Neural cell (in vitro differentiated cells): Measurements from ENCODE around the gene DYNC2H1. TPM values are rescaled to one million over a fixed set of nuclear protein-coding genes. Genes with fewer than 3 reads are reported as not detected.
A peak's percentile ranks its signal among the peaks of the same experiment; 100 is the strongest.

Experiments used
- H2AFZ ChIP-seq: fragments of 200-600, 300-800 bp; sonication (generic), shearing (Covaris generic); 2 replicates; pipeline ENCODE4 v1.6.0; 2014; ENCODE audit warnings: low read depth, mild to moderate bottlenecking, antibody characterized with exemption, low read length, moderate library complexity
- H3F3A ChIP-seq: fragments of 200-600 bp; shearing (Covaris generic); 2 replicates; pipeline ENCODE4 v1.6.1; 2016; ENCODE audit warnings: mild to moderate bottlenecking, moderate library complexity, mixed read lengths, antibody characterized with exemption, low read length; ENCODE audit not compliant: insufficient read depth, poor library complexity, severe bottlenecking
- H3K27ac ChIP-seq: fragments of 200-600, 300-800 bp; sonication (generic), shearing (Covaris generic); 2 replicates; pipeline ENCODE4 v1.5.1; 2014; ENCODE audit warnings: mild to moderate bottlenecking, low read length, moderate library complexity
- H3K27me3 ChIP-seq: fragments of 300-800, 200-600 bp; sonication (generic), shearing (Covaris generic); 2 replicates; pipeline ENCODE4 v1.6.0; 2014; ENCODE audit warnings: mild to moderate bottlenecking, low read depth, low read length, moderate library complexity; ENCODE audit not compliant: insufficient read depth
- H3K36me3 ChIP-seq: fragments of 300-800, 200-600 bp; sonication (generic), shearing (Covaris generic); 2 replicates; pipeline ENCODE4 v1.5.1; 2014; ENCODE audit warnings: mild to moderate bottlenecking, antibody characterized with exemption, low read length, moderate library complexity; ENCODE audit not compliant: insufficient read depth
- H3K4me2 ChIP-seq: fragments of 300-800, 200-600 bp; sonication (generic), shearing (Covaris generic); 2 replicates; pipeline ENCODE4 v1.6.0; 2014; ENCODE audit warnings: mild to moderate bottlenecking, low read length
- H3K4me3 ChIP-seq: fragments of 300-800, 200-600 bp; sonication (generic), shearing (Covaris generic); 2 replicates; pipeline ENCODE4 v1.5.1; 2014; ENCODE audit warnings: mild to moderate bottlenecking, low read length, moderate library complexity
- H3K79me2 ChIP-seq: fragments of 200-600 bp; shearing (Covaris generic); replicated peaks from 2 replicates; pipeline ENCODE4 v1.6.0; 2014; ENCODE audit warnings: mild to moderate bottlenecking, low read length, moderate library complexity; ENCODE audit not compliant: insufficient read depth
- H3K9ac ChIP-seq: fragments of 300-800, 200-600 bp; sonication (generic), shearing (Covaris generic); 2 replicates; pipeline ENCODE4 v1.6.1; 2016; ENCODE audit warnings: mild to moderate bottlenecking, low read length, mixed read lengths
- H3K9me2 ChIP-seq: fragments of 200-600 bp; shearing (Covaris generic); 2 replicates; pipeline ENCODE4 v1.6.1; 2016; ENCODE audit warnings: mild to moderate bottlenecking, low read length, mixed read lengths; ENCODE audit not compliant: insufficient read depth
- H3K9me3 ChIP-seq: fragments of 200-600, 300-800 bp; sonication (generic), shearing (Covaris generic); 2 replicates; pipeline ENCODE4 v1.6.1; 2016; ENCODE audit warnings: mild to moderate bottlenecking, mixed run types, low read length, moderate library complexity, mixed read lengths
- H4K20me1 ChIP-seq: fragments of 200-600 bp; shearing (Covaris generic); 2 replicates; pipeline ENCODE4 v1.6.1; 2016; ENCODE audit warnings: mild to moderate bottlenecking, mixed run types; ENCODE audit not compliant: insufficient read depth
- CTCF ChIP-seq: fragments of 450-650 bp; IDR thresholded peaks from 2 replicates; pipeline ENCODE4 v1.5.1; 2014; ENCODE audit warnings: antibody characterized with exemption, mild to moderate bottlenecking, moderate library complexity; ENCODE audit not compliant: poor library complexity, severe bottlenecking
- EP300 ChIP-seq: fragments of 450-650 bp; conservative IDR thresholded peaks from 2 replicates; pipeline ENCODE4 v1.6.1; 2014; ENCODE audit warnings: antibody characterized with exemption, mild to moderate bottlenecking, moderate library complexity; ENCODE audit not compliant: poor library complexity, severe bottlenecking
- EZH2 ChIP-seq: fragments of 200-600, 300-800 bp; shearing (Covaris generic), sonication (generic); IDR thresholded peaks from 2 replicates; pipeline ENCODE4 v1.6.1; 2014; ENCODE audit warnings: antibody characterized with exemption, low read length, borderline replicate concordance, mild to moderate bottlenecking; ENCODE audit not compliant: insufficient read depth, poor library complexity, severe bottlenecking
- MXI1 ChIP-seq: fragments of 450-650 bp; conservative IDR thresholded peaks from 2 replicates; pipeline ENCODE4 v1.6.1; 2014; ENCODE audit warnings: antibody characterized with exemption, mild to moderate bottlenecking; ENCODE audit not compliant: poor library complexity, severe bottlenecking
- POLR2AphosphoS5 ChIP-seq: IDR thresholded peaks from 2 replicates; pipeline ENCODE4 v1.6.1; 2012
- RAD21 ChIP-seq: fragments of 450-650 bp; conservative IDR thresholded peaks from 2 replicates; pipeline ENCODE4 v1.6.1; 2014; ENCODE audit warnings: antibody characterized with exemption, mild to moderate bottlenecking, moderate library complexity
- SMC3 ChIP-seq: fragments of 450-650 bp; conservative IDR thresholded peaks from 2 replicates; pipeline ENCODE4 v1.6.1; 2014; ENCODE audit warnings: antibody characterized with exemption, mild to moderate bottlenecking, moderate library complexity; ENCODE audit not compliant: poor library complexity
- TAF1 ChIP-seq: IDR thresholded peaks from 2 replicates; pipeline ENCODE4 v1.6.1; 2012; ENCODE audit warnings: low read depth
- polyA plus RNA-seq: library from polyadenylated mRNA; depleted of rRNA; stranded (reverse); fragments of >200 nt; gene quantifications from 2 replicates; pipeline ENCODE4 v1.2.3, GENCODE V29; 2014
- TF ChIP-seq, protein P1 (sequence below): IDR thresholded peaks from 2 replicates; pipeline ENCODE4 v1.6.1; 2012; ENCODE audit warnings: borderline replicate concordance

Gene DYNC2H1
- polyA plus RNA-seq, 1 donor from 2014 or later = 14.1 TPM

- Histone ChIP-seq H3K9me3 (no peaks in the 10 kb centered on the region), H2AFZ (no peak overlapping the region), H3K9me2 (no peaks in the 10 kb centered on the region), H3K4me3 (no peak overlapping the region), H3K27ac (no peak overlapping the region), H3K4me2 (no peak overlapping the region), H4K20me1 (no peaks in the 10 kb centered on the region), H3K9ac (no peak overlapping the region), H3K27me3 (no peaks in the 10 kb centered on the region), H3F3A (no peaks in the 10 kb centered on the region), H3K79me2 (no peaks in the 10 kb centered on the region), H3K36me3 (no peaks in the 10 kb centered on the region)
- TF ChIP-seq EZH2 (no peak), MXI1 (no peak), SMC3 (no peak), TAF1 (no peak), POLR2AphosphoS5 (peak; percentile 66), CTCF (no peak), RAD21 (no peak), EP300 (peak; percentile 93)
- TF ChIP-seq, protein P1, sequence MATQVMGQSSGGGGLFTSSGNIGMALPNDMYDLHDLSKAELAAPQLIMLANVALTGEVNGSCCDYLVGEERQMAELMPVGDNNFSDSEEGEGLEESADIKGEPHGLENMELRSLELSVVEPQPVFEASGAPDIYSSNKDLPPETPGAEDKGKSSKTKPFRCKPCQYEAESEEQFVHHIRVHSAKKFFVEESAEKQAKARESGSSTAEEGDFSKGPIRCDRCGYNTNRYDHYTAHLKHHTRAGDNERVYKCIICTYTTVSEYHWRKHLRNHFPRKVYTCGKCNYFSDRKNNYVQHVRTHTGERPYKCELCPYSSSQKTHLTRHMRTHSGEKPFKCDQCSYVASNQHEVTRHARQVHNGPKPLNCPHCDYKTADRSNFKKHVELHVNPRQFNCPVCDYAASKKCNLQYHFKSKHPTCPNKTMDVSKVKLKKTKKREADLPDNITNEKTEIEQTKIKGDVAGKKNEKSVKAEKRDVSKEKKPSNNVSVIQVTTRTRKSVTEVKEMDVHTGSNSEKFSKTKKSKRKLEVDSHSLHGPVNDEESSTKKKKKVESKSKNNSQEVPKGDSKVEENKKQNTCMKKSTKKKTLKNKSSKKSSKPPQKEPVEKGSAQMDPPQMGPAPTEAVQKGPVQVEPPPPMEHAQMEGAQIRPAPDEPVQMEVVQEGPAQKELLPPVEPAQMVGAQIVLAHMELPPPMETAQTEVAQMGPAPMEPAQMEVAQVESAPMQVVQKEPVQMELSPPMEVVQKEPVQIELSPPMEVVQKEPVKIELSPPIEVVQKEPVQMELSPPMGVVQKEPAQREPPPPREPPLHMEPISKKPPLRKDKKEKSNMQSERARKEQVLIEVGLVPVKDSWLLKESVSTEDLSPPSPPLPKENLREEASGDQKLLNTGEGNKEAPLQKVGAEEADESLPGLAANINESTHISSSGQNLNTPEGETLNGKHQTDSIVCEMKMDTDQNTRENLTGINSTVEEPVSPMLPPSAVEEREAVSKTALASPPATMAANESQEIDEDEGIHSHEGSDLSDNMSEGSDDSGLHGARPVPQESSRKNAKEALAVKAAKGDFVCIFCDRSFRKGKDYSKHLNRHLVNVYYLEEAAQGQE = no peak
Observed at GRCh38 chr11:103349595-103349994, 240.4 kb downstream of the DYNC2H1 start.

DNA sequence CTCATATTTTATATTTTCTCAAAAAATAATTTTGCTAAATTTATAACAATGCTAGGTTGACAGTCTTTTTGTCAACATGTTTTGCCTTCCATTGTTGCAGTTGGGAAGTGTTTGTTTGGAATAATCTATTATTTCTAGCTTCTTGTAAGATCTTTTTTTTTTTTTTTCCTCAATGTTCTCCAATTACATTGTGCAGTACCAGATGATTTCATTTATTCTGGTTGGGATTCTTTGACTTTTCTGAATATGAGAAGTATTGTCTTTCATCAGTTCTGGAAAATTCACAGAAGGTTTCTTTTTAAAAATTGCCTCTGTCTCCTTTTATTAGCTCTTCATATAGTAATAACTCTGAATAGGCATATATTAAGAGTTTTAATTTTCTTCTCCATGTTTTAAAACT lies 245.4 kb downstream of the DYNC2H1 start:
- Histone ChIP-seq H3K36me3 (no peaks in the 10 kb centered on the region), H3K27me3 (no peaks in the 10 kb centered on the region), H3K27ac (no peak overlapping the region), H2AFZ (no peak overlapping the region), H4K20me1 (no peaks in the 10 kb centered on the region), H3K4me2 (no peak overlapping the region), H3F3A (no peaks in the 10 kb centered on the region), H3K9me2 (no peaks in the 10 kb centered on the region), H3K4me3 (no peak overlapping the region), H3K9me3 (no peaks in the 10 kb centered on the region), H3K79me2 (no peaks in the 10 kb centered on the region), H3K9ac (no peak overlapping the region)
- no peak for TF ChIP-seq TAF1
- TF ChIP-seq, protein P1 = no peak
- no peak for TF ChIP-seq EP300
- no peak for TF ChIP-seq SMC3
- TF ChIP-seq POLR2AphosphoS5 = no peak
- no peak for TF ChIP-seq RAD21
- no peak for TF ChIP-seq CTCF
- no peak for TF ChIP-seq MXI1
- no peak for TF ChIP-seq EZH2
